T1000 (cell line): ENCODE data around the gene MEOX1.
A peak's percentile ranks its signal among the peaks of the same experiment; 100 is the strongest.

Source experiments
- DNase-seq: peaks from one replicate; lab custom pipeline; 2025; ENCODE audit warnings: mixed read lengths; lab: John Stamatoyannopoulos, UW

The MEOX1 gene

DNA sequence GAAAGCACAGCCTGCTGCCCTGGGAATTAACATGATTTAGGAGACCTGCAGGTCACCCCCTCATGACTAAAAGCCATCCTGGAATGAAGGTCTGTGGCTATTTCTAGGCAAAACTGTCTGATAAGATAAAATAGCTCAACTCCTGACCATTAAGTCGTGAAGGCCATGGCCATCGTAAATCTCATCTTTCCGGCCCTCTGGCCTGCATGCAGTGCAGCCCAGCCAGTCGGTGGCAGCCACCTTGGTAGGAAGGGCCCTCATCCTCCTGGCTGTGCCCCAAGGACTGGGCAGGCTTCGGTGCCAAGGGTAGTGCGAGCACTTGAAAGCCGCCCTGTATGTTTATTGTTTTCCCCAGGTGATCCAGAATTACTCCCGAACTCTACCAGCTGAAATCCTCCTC lies 18.2 kb upstream of the MEOX1 start:
- no peak for DNase-seq

DNA sequence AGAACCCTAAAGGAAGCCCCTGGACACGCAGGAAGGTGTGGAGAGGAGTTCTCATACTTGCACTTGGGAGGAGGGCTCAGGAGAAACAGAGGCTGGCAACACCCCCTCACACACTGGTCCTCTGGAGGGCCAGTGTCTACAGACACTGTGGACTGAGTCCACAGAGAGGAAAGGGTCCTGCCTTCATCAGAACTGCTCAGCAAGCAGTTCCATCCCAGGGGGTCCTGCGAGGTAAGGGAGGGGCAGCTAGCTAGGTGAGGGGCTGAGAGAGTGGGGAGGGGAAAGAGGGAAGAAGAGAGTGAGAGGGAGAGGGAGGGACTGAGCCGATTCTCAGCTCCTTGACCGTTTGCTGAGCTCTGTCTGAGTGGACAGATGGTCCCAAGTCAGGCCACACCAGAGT lies 17.7 kb upstream of the MEOX1 start:
- DNase-seq = no peak

- DNase-seq = no peak
These were observed 14.7 kb upstream of the MEOX1 start for GRCh38 chr17:43676471-43676870.

DNA sequence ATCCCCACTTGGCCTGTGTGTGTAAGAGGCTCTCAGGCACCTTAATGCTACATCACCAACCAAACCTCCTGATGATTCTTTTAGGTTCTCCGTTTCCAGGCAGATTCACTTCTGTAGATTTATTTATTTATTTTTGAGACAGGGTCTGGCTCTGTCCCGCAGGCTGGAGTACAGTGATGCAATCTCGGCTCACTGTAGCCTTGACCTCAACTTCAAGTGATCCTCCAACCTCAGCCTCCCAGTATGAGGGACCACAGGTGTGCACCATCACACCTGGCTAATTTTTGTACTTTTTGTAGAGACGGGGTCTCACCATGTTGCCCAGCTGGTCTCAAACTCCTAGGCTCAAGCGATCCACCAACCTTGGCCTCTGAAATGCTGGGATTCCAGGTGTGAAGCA lies 12.7 kb upstream of the MEOX1 start:
- DNase-seq = no peak

DNA sequence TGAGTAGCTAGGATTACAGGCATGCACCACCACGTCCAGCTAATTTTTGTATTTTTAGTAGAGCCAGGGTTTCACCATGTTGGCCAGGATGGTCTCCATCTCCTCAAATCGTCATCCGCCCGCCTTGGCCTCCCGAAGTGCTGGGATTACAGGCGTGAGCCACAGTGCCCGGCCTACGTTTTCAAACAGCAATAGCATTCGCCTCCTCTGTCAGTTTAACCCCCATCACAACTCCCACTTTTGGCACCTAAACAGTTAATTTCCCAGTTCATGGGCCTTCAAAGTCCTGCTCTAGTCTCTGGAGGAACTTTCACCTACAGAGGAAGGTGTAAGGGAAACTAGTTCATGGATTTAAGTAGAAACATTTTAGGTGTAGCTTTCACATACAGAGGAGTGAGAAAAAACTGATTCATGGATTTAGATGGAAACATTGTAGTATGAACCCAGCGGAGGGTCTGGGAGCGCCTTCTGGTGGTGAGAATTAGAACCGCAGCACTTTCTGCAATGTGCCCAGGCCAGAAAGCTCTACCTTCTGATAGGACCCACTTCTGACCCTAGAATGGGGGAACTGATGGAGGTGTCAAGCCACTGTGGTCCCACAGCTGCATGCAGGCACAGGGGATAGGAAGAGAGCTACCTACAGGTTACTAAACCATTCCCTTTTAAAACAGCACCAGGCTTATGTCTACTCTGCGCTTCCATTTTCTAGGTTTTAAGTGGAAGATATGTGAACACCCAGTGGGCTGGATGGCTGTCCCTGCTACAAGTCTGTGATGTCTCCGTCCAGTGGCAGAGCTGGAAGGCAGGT lies 12.0 kb upstream of the MEOX1 start:
- DNase-seq = peak; percentile 76

GRCh38 chr17:43671755-43672519 lies 10.2 kb upstream of the MEOX1 start:
- DNase-seq = no peak

GRCh38 chr17:43671031-43671692 lies 9.4 kb upstream of the MEOX1 start:
- DNase-seq = peak; percentile 73

GRCh38 chr17:43670645-43671030 lies 8.9 kb upstream of the MEOX1 start:
- no peak for DNase-seq

DNA sequence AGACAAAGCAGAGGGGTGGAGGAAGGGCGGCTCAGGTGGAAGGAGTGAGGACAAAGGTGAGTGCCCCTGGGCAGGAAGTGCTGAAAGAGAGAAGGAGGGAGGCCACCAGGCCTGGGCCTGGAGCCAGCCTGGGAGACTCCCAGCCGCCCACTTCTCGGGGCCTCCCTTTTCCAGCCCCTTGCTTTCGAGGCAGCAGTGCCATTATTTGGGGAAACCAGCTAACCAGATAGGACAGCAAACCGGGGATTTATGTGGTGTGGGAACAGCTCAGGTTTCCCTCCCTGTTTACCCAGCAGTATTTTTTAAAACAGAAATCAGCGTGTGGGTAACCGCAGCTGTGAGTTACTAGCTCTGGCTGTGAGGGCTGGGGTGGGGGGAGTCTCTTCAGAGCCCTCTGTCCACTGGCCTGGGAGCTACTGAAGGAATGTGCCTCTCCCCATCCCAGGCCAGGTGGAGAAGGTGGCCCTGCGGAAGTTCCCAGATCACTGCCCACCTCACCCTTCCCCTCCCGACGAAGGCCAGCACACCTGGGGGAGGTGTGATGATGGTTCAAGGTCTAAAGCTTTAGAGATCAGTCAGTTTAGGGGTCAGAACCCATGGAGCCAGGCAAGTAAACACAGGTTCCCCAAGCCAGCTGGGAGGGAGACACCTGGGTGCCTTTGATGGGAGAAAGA lies 8.4 kb upstream of the MEOX1 start:
- DNase-seq = no peak

- DNase-seq = peak; percentile 53
These were observed 6.2 kb upstream of the MEOX1 start for GRCh38 chr17:43667947-43668348.

DNA sequence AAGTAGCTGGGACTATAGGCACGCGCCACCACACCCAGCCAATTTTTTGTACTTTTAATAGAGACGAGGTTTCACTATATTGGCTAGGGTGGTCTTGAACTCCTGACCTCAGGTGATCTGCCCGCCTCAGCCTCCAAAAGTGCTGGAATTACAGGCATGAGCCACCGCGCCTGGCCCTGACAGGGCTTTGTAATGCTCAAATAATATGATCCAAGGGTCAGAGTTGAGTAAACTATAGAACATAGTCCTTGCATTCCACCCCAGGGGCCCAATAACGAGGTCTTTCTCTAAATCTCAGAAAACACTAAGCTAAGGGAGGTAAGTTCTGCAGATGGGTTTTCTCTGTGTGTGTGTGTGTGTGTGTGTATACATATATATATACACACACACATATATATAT lies 5.8 kb upstream of the MEOX1 start:
- DNase-seq = no peak

DNA sequence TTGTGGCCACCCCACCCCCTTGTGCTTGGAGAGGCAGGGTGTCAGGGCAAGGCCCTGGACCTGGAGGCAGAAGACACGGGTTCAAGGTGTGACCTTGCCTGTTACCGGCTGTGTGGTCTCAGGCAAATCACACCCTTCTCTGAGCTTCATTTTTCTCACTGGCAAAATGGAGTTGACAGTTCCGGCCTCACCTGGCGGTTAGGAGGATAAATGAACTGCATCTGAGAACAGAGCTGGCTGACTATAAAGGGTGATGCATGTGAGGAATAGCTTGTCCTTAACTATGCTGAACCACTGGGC lies 4.2 kb upstream of the MEOX1 start:
- no peak for DNase-seq

DNA sequence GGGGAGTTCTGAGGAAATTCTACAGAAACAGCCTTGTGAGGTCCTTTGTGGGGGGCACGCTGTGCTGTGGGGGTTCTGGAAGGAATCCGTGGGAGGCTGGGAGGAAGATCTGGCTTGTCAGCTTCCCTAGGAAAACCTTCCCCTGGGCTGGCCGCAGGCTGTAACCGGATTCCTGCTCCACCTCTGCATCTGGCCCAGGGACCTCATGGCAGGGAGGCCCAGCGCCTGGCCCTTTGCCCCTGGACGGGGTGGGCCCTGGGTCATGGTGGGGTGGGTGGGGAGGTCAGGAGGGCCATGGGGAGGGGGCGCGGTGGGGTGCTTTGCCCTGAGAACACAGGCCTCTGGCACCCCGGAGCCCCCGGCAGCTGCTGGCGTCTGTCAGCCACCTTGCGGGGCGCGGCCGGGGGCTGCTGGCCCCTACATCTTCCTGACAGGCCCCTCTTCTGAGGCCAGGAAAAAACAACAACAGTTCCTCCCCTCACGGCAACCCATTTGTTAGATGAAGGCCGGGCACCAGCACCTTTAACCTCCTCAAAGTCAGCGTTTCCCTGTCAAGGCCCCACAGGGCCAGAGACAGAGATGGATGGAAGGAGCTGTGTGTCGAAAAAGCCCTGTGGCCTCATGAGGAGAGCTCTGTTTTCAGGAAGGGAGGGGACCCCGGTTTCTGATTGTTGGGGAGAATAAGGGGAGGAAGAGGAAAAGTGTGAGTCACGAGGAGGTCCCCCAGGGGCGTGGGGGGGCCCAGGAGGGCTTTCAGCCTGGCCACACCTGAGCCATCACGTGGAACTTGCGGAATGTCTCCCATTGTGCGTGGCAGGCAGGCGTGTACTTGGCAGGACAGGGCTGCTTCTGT lies 3.6 kb upstream of the MEOX1 start:
- DNase-seq = no peak

DNA sequence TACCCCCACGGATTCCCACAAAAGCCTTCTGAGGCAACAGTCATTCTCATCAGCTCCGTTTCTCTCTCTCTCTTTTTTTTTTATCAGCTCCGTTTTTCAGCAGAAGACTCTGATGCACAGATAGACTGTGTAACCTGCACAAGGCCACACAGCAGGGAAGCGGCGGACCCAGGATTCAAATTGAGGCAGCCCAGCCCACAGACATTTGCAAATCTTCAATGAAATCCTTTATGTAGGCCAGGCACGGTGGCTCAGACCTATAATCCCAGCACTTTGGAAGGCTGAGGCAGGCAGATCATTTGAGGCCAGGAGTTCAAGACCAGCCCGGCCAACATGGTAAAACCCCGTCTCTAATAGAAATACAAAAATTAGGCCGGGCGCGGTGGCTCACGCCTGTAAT lies 2.4 kb upstream of the MEOX1 start:
- DNase-seq = no peak

DNA sequence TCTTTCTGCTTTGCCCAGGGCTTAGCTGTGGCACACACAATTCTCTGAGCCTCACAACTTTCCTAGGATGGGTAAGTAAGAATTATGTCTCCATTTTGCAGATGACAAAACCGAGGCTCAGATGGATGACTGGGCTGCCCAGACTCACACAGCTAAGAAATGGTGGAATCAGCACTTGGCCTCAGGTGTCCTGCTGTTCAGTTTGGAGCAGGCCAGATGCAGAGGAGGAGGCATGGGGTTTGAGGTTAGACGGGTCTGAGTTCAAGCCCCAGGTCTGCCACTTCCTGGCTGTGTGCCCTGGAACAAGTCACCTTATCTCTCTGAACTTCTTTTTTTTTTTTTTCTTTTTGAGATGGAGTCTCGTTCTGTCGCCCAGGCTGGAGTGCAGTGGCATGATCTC lies 1.7 kb upstream of the MEOX1 start:
- DNase-seq = no peak

- DNase-seq = no peak
These were observed 855 bp upstream of the MEOX1 start for GRCh38 chr17:43662413-43663141.

GRCh38 chr17:43660816-43661493 lies 767 bp downstream of the MEOX1 start:
- no peak for DNase-seq

DNA sequence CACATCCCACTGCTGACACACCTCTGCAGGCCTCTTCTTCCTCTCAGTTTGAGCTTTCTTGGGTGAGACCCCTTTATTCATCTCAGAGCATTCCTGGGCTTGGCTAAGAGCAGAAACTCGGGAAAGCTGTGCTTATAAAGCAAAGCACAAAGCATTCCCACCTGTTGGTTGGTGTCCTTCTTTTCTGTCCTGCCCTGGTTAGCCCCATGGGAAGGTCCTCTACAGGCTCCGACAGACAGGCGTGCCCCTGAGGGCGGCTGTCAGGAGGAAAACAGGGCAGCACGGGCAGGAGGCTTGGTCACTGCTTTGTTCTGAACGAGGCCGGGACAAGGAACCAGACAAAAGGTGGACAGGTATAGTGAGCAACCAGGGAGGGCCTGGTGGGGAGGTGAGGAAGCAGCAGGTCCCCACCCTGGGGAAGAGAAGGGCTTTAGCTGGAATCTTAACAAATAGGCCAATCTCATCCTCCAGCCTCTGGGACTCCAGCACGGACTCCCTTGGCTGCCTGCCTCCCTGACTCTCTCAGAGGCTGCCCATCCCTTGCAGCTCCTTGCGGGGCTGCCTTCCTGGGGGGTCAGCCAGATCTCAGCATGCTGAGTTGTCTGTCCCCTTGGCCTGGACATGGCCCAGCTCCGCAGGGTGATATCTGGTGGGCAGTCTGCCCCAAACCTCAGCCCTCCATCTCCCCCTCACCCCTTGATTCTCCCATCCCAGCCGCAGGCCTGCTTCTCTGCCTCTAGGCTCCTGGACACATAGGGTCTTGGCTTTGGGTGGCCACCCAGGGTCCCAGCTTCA lies 1.7 kb downstream of the MEOX1 start:
- no peak for DNase-seq

GRCh38 chr17:43658900-43659299 lies 2.8 kb downstream of the MEOX1 start:
- no peak for DNase-seq
